HCT116 (cell line): ENCODE data around the gene SEPTIN5. TPM values are rescaled to one million over a fixed set of nuclear protein-coding genes. Genes with fewer than 3 reads are reported as not detected.

Source experiments
- ATAC-seq: fragments of 200-7000 bp; cut with Tn5 transposase; 2 replicates; pipeline ENCODE4 v1.9.1; 2020; ENCODE audit warnings: mild to moderate bottlenecking, moderate library complexity
- BruUV-seq: library from RNA; stranded (reverse); fragments of 400-500 nt; replicated peaks from 2 replicates; lab custom pipeline; 2021; lab: Mats Ljungman, UMichigan
- CTCF ChIA-PET: fragments of 300-600 bp; sonication (Branson Sonifier 250); formaldehyde crosslinking; loops from one replicate; lab custom pipeline; 2021; ENCODE audit warnings: antibody characterized with exemption; lab: Charles Lee
- POLR2A ChIA-PET: fragments of 300-600, 350-600 bp; sonication (Branson Sonifier 250); formaldehyde crosslinking; loops from one replicate; lab custom pipeline; 2021; ENCODE audit warnings: antibody characterized with exemption; lab: Charles Lee
- RAD21 ChIA-PET, 2 experiments: fragments of 300-600 bp; sonication (Branson Sonifier 250); formaldehyde crosslinking; loops; one replicate each; lab custom pipeline; 2023; ENCODE audit warnings: low total read pairs in 2 of 2; ENCODE audit not compliant: uncharacterized antibody in 2 of 2, unreplicated experiment in 2 of 2, low non-redundant PET in 1 of 2; lab: Charles Lee
- DNase-seq: peaks from one replicate; pipeline ENCODE4 v3.0.0-alpha.2; 2010; ENCODE audit warnings: low read depth, low spot score
- H2AFZ ChIP-seq: fragments of 200-600 bp; shearing (Covaris generic), sonication (generic); 2 replicates; pipeline ENCODE4 v1.6.1; 2017; ENCODE audit warnings: low read depth, mixed run types, mixed read lengths, antibody characterized with exemption, low read length; ENCODE audit not compliant: poor library complexity, severe bottlenecking
- H3K27ac ChIP-seq: 2 replicates; pipeline ENCODE4 v1.5.1; 2012; ENCODE audit warnings: low read depth, low read length
- H3K27me3 ChIP-seq: fragments of 200-600 bp; sonication (generic); 2 replicates; pipeline ENCODE4 v1.6.1; 2016; ENCODE audit warnings: mixed run types, low read length, mixed read lengths; ENCODE audit not compliant: insufficient read depth
- H3K36me3 ChIP-seq, 2 experiments: fragments of 200-500 bp in 1 of 2; fragments of 200-600 bp in 1 of 2; sonication (Bioruptor generic) in 1 of 2; sonication (generic) in 1 of 2; 2 replicates each; pipeline versions ENCODE4 v1.5.1 to v1.6.1; 2014 to 2016; ENCODE audit warnings: low read length in 2 of 2, inconsistent platforms in 1 of 2, mixed read lengths in 1 of 2, mixed run types in 1 of 2; ENCODE audit not compliant: insufficient read depth in 2 of 2, control insufficient read depth in 1 of 2
- H3K4me1 ChIP-seq, 2 experiments: fragments of 200-600 bp in 1 of 2; sonication (generic) in 1 of 2; 2 replicates each; pipeline versions ENCODE4 v1.5.1 to v1.6.1; 2012 to 2017; ENCODE audit warnings: low read length in 2 of 2, inconsistent platforms in 1 of 2, mild to moderate bottlenecking in 1 of 2, mixed read lengths in 1 of 2, mixed run types in 1 of 2, moderate library complexity in 1 of 2; ENCODE audit not compliant: insufficient read depth in 2 of 2, control insufficient read depth in 1 of 2
- H3K4me2 ChIP-seq: fragments of 200-600 bp; sonication (generic); 2 replicates; pipeline ENCODE4 v1.6.1; 2017; ENCODE audit warnings: mixed run types, low read length, mixed read lengths
- H3K4me3 ChIP-seq, 2 experiments: fragments of 200-600 bp in 1 of 2; sonication (generic) in 1 of 2; replicated peaks in 1 of 2; 2 replicates each; pipeline ENCODE4 v1.5.1; 2011 to 2016; ENCODE audit warnings: low read length in 2 of 2, control low read depth in 1 of 2, low read depth in 1 of 2, mild to moderate bottlenecking in 1 of 2, mixed read lengths in 1 of 2, mixed run types in 1 of 2
- H3K79me2 ChIP-seq: fragments of 200-600 bp; sonication (generic); 2 replicates; pipeline ENCODE4 v1.6.1; 2017; ENCODE audit warnings: mild to moderate bottlenecking, mixed run types, low read length, moderate library complexity, mixed read lengths; ENCODE audit not compliant: insufficient read depth
- H3K9ac ChIP-seq: fragments of 200-600 bp; sonication (generic); 2 replicates; pipeline ENCODE4 v1.6.1; 2016; ENCODE audit warnings: low read length, mixed read lengths
- H3K9me2 ChIP-seq: fragments of 200-600 bp; sonication (generic), shearing (Covaris generic); 2 replicates; pipeline ENCODE4 v1.6.1; 2017; ENCODE audit warnings: mixed run types, mild to moderate bottlenecking, moderate library complexity; ENCODE audit not compliant: insufficient read depth
- H3K9me3 ChIP-seq, 2 experiments: fragments of 200-500 bp in 1 of 2; fragments of 200-600 bp in 1 of 2; sonication (Bioruptor generic) in 1 of 2; sonication (generic) in 1 of 2; 2 replicates each; pipeline ENCODE4 v1.6.1; 2014 to 2017; ENCODE audit warnings: low read length in 2 of 2, mixed read lengths in 2 of 2, inconsistent platforms in 1 of 2, low read depth in 1 of 2, mild to moderate bottlenecking in 1 of 2, mixed run types in 1 of 2, moderate library complexity in 1 of 2; ENCODE audit not compliant: control insufficient read depth in 1 of 2, insufficient read depth in 1 of 2
- H4K20me1 ChIP-seq: fragments of 200-600 bp; sonication (generic), shearing (Covaris generic); 2 replicates; pipeline ENCODE4 v1.6.1; 2017; ENCODE audit warnings: mixed run types, mild to moderate bottlenecking, moderate library complexity; ENCODE audit not compliant: insufficient read depth
- ATF3 ChIP-seq: IDR thresholded peaks from 2 replicates; pipeline ENCODE4 v1.6.1; 2012
- CBX3 ChIP-seq: IDR thresholded peaks from 2 replicates; pipeline ENCODE4 v1.6.1; 2012; ENCODE audit warnings: low read depth
- CTCF ChIP-seq, 3 experiments: fragments of 200-600 bp in 1 of 3; sonication (generic) in 1 of 3; IDR thresholded peaks in 2 of 3; conservative IDR thresholded peaks in 1 of 3; 2 replicates each; pipeline ENCODE4 v1.5.1; 2012 to 2017; ENCODE audit warnings: low read depth in 2 of 3, low read length in 2 of 3, antibody characterized with exemption in 1 of 3, borderline replicate concordance in 1 of 3, control low read depth in 1 of 3, mild to moderate bottlenecking in 1 of 3, mixed read lengths in 1 of 3, mixed run types in 1 of 3, moderate library complexity in 1 of 3; ENCODE audit not compliant: insufficient read depth in 1 of 3
- EGR1 ChIP-seq: IDR thresholded peaks from 2 replicates; pipeline ENCODE4 v1.6.1; 2012; ENCODE audit warnings: low read depth
- ELF1 ChIP-seq: IDR thresholded peaks from 2 replicates; pipeline ENCODE4 v1.6.1; 2012; ENCODE audit warnings: low read depth, borderline replicate concordance
- EZH2 ChIP-seq: fragments of 200-600 bp; sonication (generic); IDR thresholded peaks from 2 replicates; pipeline ENCODE4 v1.6.1; 2017; ENCODE audit warnings: antibody characterized with exemption, mixed run types
- EZH2phosphoT487 ChIP-seq: fragments of 200-600 bp; IDR thresholded peaks from 2 replicates; pipeline ENCODE4 v1.6.1; 2018; ENCODE audit warnings: antibody characterized with exemption, borderline replicate concordance
- FOSL1 ChIP-seq: IDR thresholded peaks from 2 replicates; pipeline ENCODE4 v1.6.1; 2012; ENCODE audit warnings: low read depth
- JUND ChIP-seq: IDR thresholded peaks from 2 replicates; pipeline ENCODE4 v1.6.1; 2012
- MAX ChIP-seq: IDR thresholded peaks from 2 replicates; pipeline ENCODE4 v1.6.1; 2012
- POLR2A ChIP-seq: IDR thresholded peaks from 2 replicates; pipeline ENCODE4 v1.7.0; 2011; ENCODE audit warnings: borderline replicate concordance; ENCODE audit not compliant: insufficient read depth, insufficient read length; ENCODE audit errors: extremely low read depth
- POLR2AphosphoS5 ChIP-seq: IDR thresholded peaks from 2 replicates; pipeline ENCODE4 v1.6.1; 2011; ENCODE audit warnings: mild to moderate bottlenecking, low read depth, low read length, moderate library complexity
- RAD21 ChIP-seq: IDR thresholded peaks from 2 replicates; pipeline ENCODE4 v1.6.1; 2012; ENCODE audit warnings: low read depth, mild to moderate bottlenecking
- SIN3A ChIP-seq: IDR thresholded peaks from 2 replicates; pipeline ENCODE4 v1.6.1; 2012; ENCODE audit warnings: low read depth
- SP1 ChIP-seq: IDR thresholded peaks from 2 replicates; pipeline ENCODE4 v1.6.1; 2012; ENCODE audit warnings: low read depth
- SRF ChIP-seq: IDR thresholded peaks from 2 replicates; pipeline ENCODE4 v1.6.1; 2012; ENCODE audit warnings: low read depth
- TCF7L2 ChIP-seq: IDR thresholded peaks from 2 replicates; pipeline ENCODE4 v1.7.0; 2011; ENCODE audit warnings: borderline replicate concordance, inconsistent platforms; ENCODE audit not compliant: insufficient read depth, insufficient read length; ENCODE audit errors: extremely low read depth
- YY1 ChIP-seq: IDR thresholded peaks from 2 replicates; pipeline ENCODE4 v1.6.1; 2011; ENCODE audit warnings: low read length, low read depth, moderate library complexity, mild to moderate bottlenecking; ENCODE audit not compliant: insufficient replicate concordance; ENCODE audit errors: extremely low read depth
- ZBTB33 ChIP-seq: IDR thresholded peaks from 2 replicates; pipeline ENCODE4 v1.6.1; 2011; ENCODE audit warnings: mild to moderate bottlenecking, low read length, moderate library complexity; ENCODE audit not compliant: insufficient replicate concordance; ENCODE audit errors: extremely low read depth
- ZFX ChIP-seq: fragments of 450-650 bp; IDR thresholded peaks from 2 replicates; pipeline ENCODE4 v1.6.1; 2017
- ZNF274 ChIP-seq: fragments of 200-500 bp; sonication (Bioruptor generic); IDR thresholded peaks from 2 replicates; pipeline ENCODE4 v1.6.1; 2014; ENCODE audit warnings: mild to moderate bottlenecking, low read depth, low read length, inconsistent platforms
- intact Hi-C: fragments of 100-400 bp; cut with micrococcal nuclease; formaldehyde crosslinking; loops from 2 replicates; pipeline ENCODE4 v1.10.0; 2022
- total RNA-seq: library from RNA; stranded (reverse); gene quantifications from one replicate; pipeline ENCODE4 v1.2.1, GENCODE V29; 2021; ENCODE audit not compliant: unreplicated experiment

Gene SEPTIN5
- total RNA-seq, 1 experiment from 2014 or later = 9.0 TPM

- intact Hi-C loops = loop anchor here (5.0 kb wide), 1 partner anchor 92 kb away; no protein-coding TSS in a partner anchor
- Histone ChIP-seq H3K27ac (peak overlapping the region; percentile 94), H3K4me3 (peak overlapping the region; percentile 72 to 87), H2AFZ (peak overlapping the region; percentile 16), H3K4me2 (peak overlapping the region; percentile 97), H3K9me2 (no peaks in the 10 kb centered on the region), H3K79me2 (peaks cover 30% of the 10 kb centered on the region), H3K4me1 (peaks cover 12 to 23% of the 10 kb centered on the region in 2 experiments), H3K9me3 (no peaks in the 10 kb centered on the region), H3K27me3 (no peaks in the 10 kb centered on the region), H4K20me1 (no peaks in the 10 kb centered on the region), H3K9ac (peak overlapping the region; percentile 88), H3K36me3 (no peaks in the 10 kb centered on the region)
- CTCF ChIA-PET = interaction anchor here (1.0 to 2.2 kb wide), 3 partner anchors 9 to 145 kb away, joined by 3 to 10 read pairs (median 7); no protein-coding TSS in a partner anchor
- POLR2A ChIA-PET = interaction anchor here (1.6 kb wide), 1 partner anchor 9 kb away, joined by 4 read pairs; no protein-coding TSS in a partner anchor
- DNase-seq (no peak), ATAC-seq (peak; percentile 54)
- RAD21 ChIA-PET = no interaction called here
- BruUV-seq = no TSS peak
- TF ChIP-seq SP1 (no peak), ELF1 (no peak), ZFX (no peak), EZH2 (no peak), SRF (no peak), ZNF274 (no peak), POLR2AphosphoS5 (no peak; the same call in none of the 2 replicates), RAD21 (no peak), EGR1 (no peak), YY1 (peak; percentile 3), CTCF (IDR thresholded peaks at IDR 0.05 in 2 of 3, conservative IDR thresholded peaks at IDR 0.05 in 1 of 3; ENCODE audit: borderline replicate concordance in 1 of 3, insufficient read depth in 1 of 3, low read depth in 2 of 3, low read length in 2 of 3) (no peak), FOSL1 (no peak), MAX (peak; percentile 18; the same call in 1 of the 2 replicates), EZH2phosphoT487 (no peak), POLR2A (peak; percentile 52), SIN3A (no peak), TCF7L2 (no peak), ZBTB33 (no peak), JUND (no peak), CBX3 (no peak), ATF3 (no peak)
Observed at GRCh38 chr22:19765477-19766239, 51.4 kb downstream of the SEPTIN5 start.
